Common myeloid progenitor, CD34-positive (primary cell): ENCODE results near the gene CNOT8.
A peak's percentile ranks its signal among the peaks of the same experiment; 100 is the strongest.

Source experiments
- CTCF ChIA-PET: fragments of 350-600 bp; sonication (Branson Sonifier 250); formaldehyde crosslinking; loops from one replicate; lab custom pipeline; 2021; ENCODE audit warnings: antibody characterized with exemption; lab: Charles Lee
- POLR2A ChIA-PET: fragments of 350-600 bp; sonication (Branson Sonifier 250); formaldehyde crosslinking; loops from one replicate; lab custom pipeline; 2021; ENCODE audit warnings: antibody characterized with exemption; lab: Charles Lee
- DNase-seq, 3 donors: peaks; one replicate each; pipeline versions ENCODE4 v3.0.0 to v3.0.0-alpha.2; 2013
- H3K27ac ChIP-seq, 2 experiments: 1 replicate in 1 of 2; 2 replicates in 1 of 2; pipeline ENCODE4 v1.7.0; 2013; ENCODE audit warnings: inconsistent platforms in 2 of 2, low read length in 2 of 2, mild to moderate bottlenecking in 2 of 2, low read depth in 1 of 2, moderate library complexity in 1 of 2; ENCODE audit not compliant: severe bottlenecking in 2 of 2, insufficient read depth in 1 of 2, poor library complexity in 1 of 2
- H3K27me3 ChIP-seq, 5 experiments: replicated peaks in 2 of 5; 1 replicate in 3 of 5; 2 replicates in 2 of 5; pipeline versions ENCODE4 v1.6.1 to v1.7.0; 2013; ENCODE audit warnings: low read length in 4 of 5, mild to moderate bottlenecking in 2 of 5, moderate library complexity in 2 of 5, inconsistent platforms in 1 of 5; ENCODE audit not compliant: insufficient read depth in 5 of 5, control insufficient read depth in 4 of 5
- H3K36me3 ChIP-seq, 4 experiments: 1 replicate in 2 of 4; 2 replicates in 2 of 4; pipeline versions ENCODE4 v1.6.1 to v1.7.0; 2013; ENCODE audit warnings: low read length in 3 of 4, control low read depth in 1 of 4, mild to moderate bottlenecking in 1 of 4; ENCODE audit not compliant: control insufficient read depth in 4 of 4, insufficient read depth in 4 of 4
- H3K4me1 ChIP-seq, 4 experiments: 1 replicate in 3 of 4; 2 replicates in 1 of 4; pipeline versions ENCODE4 v1.6.1 to v1.7.1; 2013; ENCODE audit warnings: low read length in 3 of 4, mild to moderate bottlenecking in 3 of 4, control low read depth in 1 of 4, inconsistent platforms in 1 of 4, moderate library complexity in 1 of 4; ENCODE audit not compliant: control insufficient read depth in 4 of 4, insufficient read depth in 4 of 4; ENCODE audit errors: control extremely low read depth in 1 of 4
- H3K4me3 ChIP-seq, 7 experiments: 1 replicate in 4 of 7; 2 replicates in 3 of 7; pipeline versions ENCODE4 v1.5.1 to v1.7.0; 2013; ENCODE audit warnings: mild to moderate bottlenecking in 7 of 7, low read length in 6 of 7, moderate library complexity in 6 of 7, inconsistent platforms in 2 of 7, low read depth in 2 of 7, control low read depth in 1 of 7; ENCODE audit not compliant: insufficient read depth in 4 of 7, control insufficient read depth in 1 of 7; ENCODE audit errors: extremely low read depth in 1 of 7
- H3K9me3 ChIP-seq, 5 experiments: 1 replicate in 4 of 5; 2 replicates in 1 of 5; pipeline versions ENCODE4 v1.6.1 to v1.7.1; 2013; ENCODE audit warnings: low read length in 4 of 5, mild to moderate bottlenecking in 2 of 5, inconsistent platforms in 1 of 5, low read depth in 1 of 5, moderate library complexity in 1 of 5; ENCODE audit not compliant: control insufficient read depth in 4 of 5, insufficient read depth in 2 of 5; ENCODE audit errors: control extremely low read depth in 1 of 5
- WGBS: methylation state at CpG from one replicate; pipeline ENCODE4 v1.1.5; 2013; ENCODE audit not compliant: insufficient coverage; 5-methylcytosine and 5-hydroxymethylcytosine counted together

Gene CNOT8

DNA sequence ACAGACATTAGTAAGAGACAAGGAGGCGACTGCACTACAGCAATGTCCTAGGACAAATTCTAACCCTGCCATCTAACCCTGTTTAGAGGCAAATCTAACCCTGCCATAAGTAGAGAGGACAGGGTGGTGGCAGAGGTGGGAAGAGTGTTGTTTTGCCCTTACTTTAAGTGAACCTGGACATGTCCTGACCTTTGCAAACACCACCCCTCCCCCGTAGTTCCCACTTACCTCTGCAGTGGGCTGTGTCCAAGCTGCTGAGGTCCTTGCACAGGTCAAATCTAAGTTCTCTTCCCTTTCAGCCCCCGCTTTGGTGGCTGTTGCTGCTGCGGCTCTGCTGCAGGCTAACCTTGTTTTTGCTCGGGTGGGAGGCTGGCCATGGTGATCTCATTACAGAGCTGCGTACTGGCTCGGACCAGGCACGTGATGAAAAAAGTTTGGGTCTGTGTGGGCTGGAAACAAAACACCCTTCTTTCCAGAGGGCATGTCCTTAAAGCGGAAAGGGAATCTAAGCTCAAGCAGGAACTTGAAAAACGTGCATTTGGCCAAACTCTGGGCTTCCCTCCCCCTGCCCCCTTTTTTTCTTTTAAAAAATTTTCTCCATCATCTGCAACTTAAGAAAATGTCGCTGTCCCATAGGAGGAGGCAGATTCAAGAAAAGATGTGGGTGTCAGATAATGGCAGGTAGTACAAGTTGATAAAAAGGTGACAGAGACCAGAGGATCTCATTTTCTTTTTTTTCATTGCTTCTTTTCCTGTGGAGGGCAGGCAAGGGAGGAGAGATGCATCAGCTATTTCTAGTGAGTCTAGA, 8.0 kb upstream of the CNOT8 start, which contains the start of gene FAXDC2:
Gene FAXDC2 (minus strand): TSS at position 349 of the 808 bp plus-strand sequence. CDS start 12,425 bp downstream, outside the sequence.
- H3K4me1 ChIP-seq, result peaks cover 4 to 17% (median 14%) of the 10 kb centered on the region in 4 experiments
- peak in 2 of 3 donors; percentile 51 to 58 for DNase-seq
- H3K9me3 ChIP-seq, result no peaks in the 10 kb centered on the region
- H3K27ac ChIP-seq, result peak within 1 kb of the TSS in 1 of 2 experiments; percentile 37
- no peaks in the 10 kb centered on the region for H3K36me3 ChIP-seq
- H3K4me3 ChIP-seq, result peak within 1 kb of the TSS in 6 of 7 experiments; percentile 25 to 75 (median 56)
- POLR2A ChIA-PET, result interaction anchor here (0.5 kb wide), 1 partner anchor 115 kb away, joined by 4 read pairs; no protein-coding TSS in a partner anchor
- no peaks in the 10 kb centered on the region for H3K27me3 ChIP-seq
- CTCF ChIA-PET, result interaction anchor here (1.1 to 1.9 kb wide), 5 partner anchors 9 to 96 kb away, joined by 3 to 5 read pairs (median 4); no protein-coding TSS in a partner anchor
- 4% methylated on average over 10 of the region's 11 CpGs for WGBS

DNA sequence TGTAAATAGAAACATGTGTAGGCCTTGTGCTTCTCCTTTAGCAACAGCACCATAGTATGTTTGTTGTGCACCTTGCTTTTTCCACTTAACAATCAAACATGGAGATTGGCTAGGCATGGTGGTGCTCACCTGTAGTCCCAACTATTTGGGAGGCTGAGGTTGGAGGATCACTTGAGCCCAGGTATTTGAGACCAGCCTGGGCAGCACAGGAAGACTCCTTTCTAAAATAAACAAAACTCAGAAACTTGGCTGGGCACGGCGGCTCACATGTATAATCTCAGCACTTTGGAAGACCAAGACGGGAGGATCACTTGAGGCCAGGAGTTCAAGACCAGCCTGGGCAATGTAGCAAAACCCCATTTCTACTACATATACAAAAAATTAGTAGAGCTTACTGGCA, 7.1 kb upstream of the CNOT8 start:
- no peak for DNase-seq
- ChIA-PET POLR2A (no interaction called here), CTCF (interaction anchor here (1.0 to 1.9 kb wide), 3 partner anchors 15 to 17 kb away, joined by 3 to 5 read pairs (median 3); no protein-coding TSS in a partner anchor)
- H3K27me3 ChIP-seq, result no peaks in the 10 kb centered on the region
- no peak overlapping the region for H3K27ac ChIP-seq
- no CpG with 5 or more reads among the region's 3 CpGs for WGBS
- H3K9me3 ChIP-seq, result no peaks in the 10 kb centered on the region
- H3K36me3 ChIP-seq, result no peaks in the 10 kb centered on the region
- H3K4me3 ChIP-seq, result peak overlapping the region in 1 of 7 experiments; percentile 68
- peaks cover 4 to 17% (median 14%) of the 10 kb centered on the region in 4 experiments for H3K4me1 ChIP-seq

DNA sequence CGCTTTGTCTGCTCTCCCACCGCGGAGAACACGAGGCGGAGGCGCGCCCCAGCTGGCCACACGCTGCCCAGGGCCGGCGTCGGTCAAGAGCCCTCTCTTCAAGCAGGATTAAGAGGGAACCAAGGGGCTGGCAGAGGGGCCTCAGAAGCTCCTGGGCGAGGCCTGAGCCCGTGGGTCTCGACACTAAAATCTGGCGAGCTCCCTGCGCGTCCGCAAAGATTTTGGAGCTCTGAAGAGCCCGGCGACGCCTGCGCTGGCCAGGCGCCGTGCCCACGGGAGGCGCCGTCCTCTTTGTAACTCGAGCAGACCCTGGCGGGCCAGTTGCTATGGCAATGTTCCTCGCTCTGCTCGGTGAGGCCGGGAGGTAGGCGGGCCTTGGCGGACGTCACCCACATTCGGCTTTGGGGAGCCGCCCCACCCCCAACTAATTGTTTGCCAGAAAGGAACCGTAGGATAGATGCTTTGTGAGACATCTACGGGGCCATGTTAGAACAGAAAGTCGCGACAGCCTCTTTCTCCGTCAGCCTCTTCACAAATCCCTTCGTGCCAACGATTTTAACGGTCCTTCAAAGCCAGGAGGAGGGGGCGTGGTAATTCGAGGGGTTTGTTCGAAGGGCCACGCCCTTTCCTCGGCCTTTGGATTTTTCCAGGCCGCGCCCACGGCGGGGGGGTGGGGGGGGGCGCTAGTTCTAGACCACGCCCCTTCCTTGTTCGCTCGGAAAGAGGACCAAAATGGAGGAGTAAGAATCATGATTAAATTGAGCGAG, 714 bp upstream of the CNOT8 start:
- peaks cover 0 to 3% (median 0%) of the 10 kb centered on the region in 4 experiments for H3K36me3 ChIP-seq
- peak overlapping the region; percentile 80 to 100 (median 92) for H3K4me3 ChIP-seq
- H3K4me1 ChIP-seq, result peaks cover 28 to 41% (median 35%) of the 10 kb centered on the region in 4 experiments
- WGBS, result 0% methylated on average over 38 of the region's 59 CpGs
- DNase-seq, result peak; percentile 94 to 98 (median 97)
- ChIA-PET POLR2A (interaction anchor here (0.5 kb wide), 1 partner anchor 16 kb away, joined by 4 read pairs; no protein-coding TSS in a partner anchor), CTCF (interaction anchor here (0.6 to 1.6 kb wide), 7 partner anchors 10 to 397 kb away, joined by 3 to 5 read pairs (median 3); no protein-coding TSS in a partner anchor)
- no peaks in the 10 kb centered on the region for H3K9me3 ChIP-seq
- H3K27me3 ChIP-seq, result no peaks in the 10 kb centered on the region
- peak overlapping the region; percentile 95 to 98 for H3K27ac ChIP-seq

DNA sequence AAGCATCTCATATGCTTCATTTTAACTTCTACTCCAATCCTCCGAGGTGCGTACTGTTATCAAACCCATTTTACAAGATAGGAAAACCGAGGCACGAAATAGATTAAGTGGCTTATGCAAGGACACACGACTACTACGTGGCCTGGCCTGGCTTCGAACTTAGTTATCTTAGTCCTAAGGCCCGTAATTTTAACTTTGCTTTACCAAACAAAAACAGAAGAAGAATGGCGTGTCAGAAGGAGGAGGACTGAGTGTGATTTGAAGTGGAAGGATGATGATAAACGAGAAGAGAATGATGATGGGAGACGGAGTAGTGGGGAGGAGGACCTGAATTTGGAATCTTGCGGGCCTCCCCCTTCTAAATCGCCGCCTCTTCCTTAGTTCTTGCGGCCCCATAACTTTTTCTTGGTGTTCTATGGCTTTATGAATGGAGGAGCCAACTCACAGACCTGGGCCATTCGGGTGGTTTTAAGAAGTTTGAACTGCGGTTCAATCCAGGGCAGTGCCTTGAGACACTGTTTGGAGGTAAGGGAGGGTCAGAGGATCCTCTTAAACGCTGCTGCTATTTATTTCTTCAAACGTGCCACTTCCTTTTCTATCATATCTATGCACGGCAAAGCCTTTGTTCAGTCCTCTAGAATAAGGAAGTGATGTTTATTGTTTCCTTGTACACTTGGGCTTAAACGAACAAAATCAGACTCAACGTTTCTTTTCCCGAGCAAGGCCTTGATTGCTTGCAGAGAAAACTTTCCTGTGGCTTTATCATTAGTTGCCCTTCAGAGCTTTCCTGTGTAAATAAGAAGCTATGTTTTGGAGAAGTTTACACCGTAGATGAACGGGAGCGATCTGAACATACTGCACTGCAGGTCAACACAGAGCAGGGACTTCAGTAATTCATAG, 795 bp downstream of the CNOT8 start:
- no peaks in the 10 kb centered on the region for H3K9me3 ChIP-seq
- peak overlapping the region; percentile 95 to 98 for H3K27ac ChIP-seq
- peak overlapping the region; percentile 25 to 100 (median 92) for H3K4me3 ChIP-seq
- peaks cover 28 to 41% (median 35%) of the 10 kb centered on the region in 4 experiments for H3K4me1 ChIP-seq
- no peaks in the 10 kb centered on the region for H3K27me3 ChIP-seq
- ChIA-PET POLR2A (interaction anchor here (0.7 kb wide), 1 partner anchor 20 kb away, joined by 3 read pairs; no protein-coding TSS in a partner anchor), CTCF (interaction anchor here (1.0 kb wide), 1 partner anchor 8 kb away, joined by 3 read pairs; no protein-coding TSS in a partner anchor)
- peaks cover 0 to 15% (median 8%) of the 10 kb centered on the region in 4 experiments for H3K36me3 ChIP-seq
- WGBS, result under 1% methylated on average over 18 of the region's 26 CpGs
- DNase-seq, result peak in 2 of 3 donors; percentile 58 to 68

DNA sequence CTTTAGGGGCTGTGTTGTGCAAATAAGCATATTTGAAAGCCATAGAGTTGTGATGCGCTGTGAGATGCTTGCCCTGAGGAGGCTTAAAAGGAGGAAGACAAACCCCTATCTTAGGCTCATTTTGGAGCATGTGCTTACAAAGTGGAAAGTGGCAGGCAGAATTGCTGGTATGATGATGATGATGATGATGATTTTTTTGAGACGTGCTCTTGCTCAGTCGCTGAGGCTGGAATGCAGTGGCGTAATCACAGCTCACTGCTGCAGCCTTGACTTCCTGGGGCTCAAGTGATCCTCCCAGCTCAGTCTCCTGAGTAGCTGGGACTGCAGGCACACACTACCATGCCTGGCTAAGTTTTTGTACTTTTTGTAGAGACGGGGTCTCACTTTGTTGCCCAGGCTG, 1.7 kb downstream of the CNOT8 start:
- POLR2A ChIA-PET, result no interaction called here
- Histone ChIP-seq H3K27me3 (no peaks in the 10 kb centered on the region), H3K9me3 (no peaks in the 10 kb centered on the region), H3K27ac (peak overlapping the region; percentile 95 to 98), H3K4me1 (peaks cover 28 to 41% (median 35%) of the 10 kb centered on the region in 4 experiments), H3K4me3 (peak overlapping the region in 6 of 7 experiments; percentile 82 to 100 (median 94)), H3K36me3 (peaks cover 0 to 23% (median 12%) of the 10 kb centered on the region in 4 experiments)
- no peak for DNase-seq
- WGBS, result 55% methylated on average over 5 of the region's 5 CpGs
- CTCF ChIA-PET, result no interaction called here

DNA sequence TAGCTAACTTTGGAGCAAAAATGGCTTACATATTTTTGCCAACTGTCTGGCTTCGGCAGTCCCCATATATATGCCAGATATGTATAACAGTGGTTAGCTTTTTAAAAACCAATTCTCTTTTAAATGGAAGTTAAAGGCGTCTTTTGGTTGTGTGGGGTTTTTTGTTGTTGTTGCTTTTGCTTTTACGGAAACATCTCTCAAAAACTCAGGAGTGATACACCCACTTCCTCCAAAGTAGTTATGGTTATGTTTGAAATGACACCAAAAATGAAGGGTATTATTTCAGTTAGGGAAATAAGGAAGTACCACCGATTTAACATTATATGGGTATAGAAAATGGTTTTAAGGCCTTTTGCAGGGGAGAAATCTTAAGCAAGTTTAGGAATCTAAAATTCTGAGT, 2.3 kb downstream of the CNOT8 start:
- peak overlapping the region; percentile 18 to 98 for H3K27ac ChIP-seq
- no peaks in the 10 kb centered on the region for H3K27me3 ChIP-seq
- WGBS, result 0% methylated on average over 1 of the region's 4 CpGs
- H3K4me3 ChIP-seq, result peak overlapping the region in 6 of 7 experiments; percentile 82 to 100 (median 94)
- DNase-seq, result peak in 2 of 3 donors; percentile 61 to 76
- H3K4me1 ChIP-seq, result peaks cover 28 to 41% (median 35%) of the 10 kb centered on the region in 4 experiments
- H3K36me3 ChIP-seq, result peaks cover 5 to 29% (median 16%) of the 10 kb centered on the region in 4 experiments
- CTCF ChIA-PET, result no interaction called here
- no peaks in the 10 kb centered on the region for H3K9me3 ChIP-seq
- POLR2A ChIA-PET, result no interaction called here
